K562 (cell line): ENCODE results near the gene TRIM38. TPM values are rescaled to one million over a fixed set of nuclear protein-coding genes. Genes with fewer than 3 reads are reported as not detected.

Experiments used
- BRD4 ChIP-seq: fragments of 200-600 bp; sonication (generic); IDR thresholded peaks from 2 replicates; pipeline ENCODE4 v1.6.1; 2017; ENCODE audit warnings: inconsistent platforms
- CREBBP ChIP-seq: IDR thresholded peaks from one replicate; pipeline ENCODE4 v1.6.1; 2012; ENCODE audit warnings: low read depth, mild to moderate bottlenecking, control low read depth, inconsistent platforms, low read length
- CREM ChIP-seq: IDR thresholded peaks from 2 replicates; pipeline ENCODE4 v1.6.1; 2014; ENCODE audit warnings: antibody characterized with exemption, low read depth
- CTCFL ChIP-seq: IDR thresholded peaks from 2 replicates; pipeline ENCODE4 v1.6.1; 2011; ENCODE audit warnings: borderline replicate concordance, low read depth, mild to moderate bottlenecking, moderate library complexity, low read length; ENCODE audit not compliant: insufficient read depth, poor library complexity, severe bottlenecking
- DLX4 ChIP-seq: fragments of 250-450 bp; sonication (Bioruptor Pico); IDR thresholded peaks from 2 replicates; pipeline ENCODE4 v1.6.1; 2021; ENCODE audit warnings: mild to moderate bottlenecking
- ETV6 ChIP-seq, 3 experiments: fragments of 150-350 bp in 1 of 3; sonication (generic) in 1 of 3; formaldehyde crosslinking in 1 of 3; IDR thresholded peaks; 2 replicates each; pipeline versions ENCODE4 v1.6.1 to v1.8.0; 2014 to 2022; ENCODE audit warnings: borderline replicate concordance in 2 of 3, low read depth in 2 of 3, antibody characterized with exemption in 1 of 3, low read length in 1 of 3, mild to moderate bottlenecking in 1 of 3, missing genetic modification reagents in 1 of 3
- HDAC2 ChIP-seq: fragments of 450-650 bp; IDR thresholded peaks from 2 replicates; pipeline ENCODE4 v1.6.1; 2016; ENCODE audit warnings: mild to moderate bottlenecking
- KDM4B ChIP-seq, 2 experiments: fragments of 450-650 bp in 1 of 2; sonication (generic) in 1 of 2; IDR thresholded peaks; 2 replicates each; pipeline ENCODE4 v1.6.1; 2016 to 2017; ENCODE audit warnings: borderline replicate concordance in 2 of 2, antibody characterized with exemption in 1 of 2, low read depth in 1 of 2, mild to moderate bottlenecking in 1 of 2
- KDM5B ChIP-seq: fragments of 200-600 bp; sonication (generic); IDR thresholded peaks from 2 replicates; pipeline ENCODE4 v1.6.1; 2012; ENCODE audit warnings: low read depth, mild to moderate bottlenecking, moderate library complexity, low read length, control low read depth, inconsistent platforms; ENCODE audit not compliant: insufficient replicate concordance
- KHSRP ChIP-seq: fragments of 450-650 bp; IDR thresholded peaks from 2 replicates; pipeline ENCODE4 v1.6.1; 2017
- MXI1 ChIP-seq: IDR thresholded peaks from 2 replicates; pipeline ENCODE4 v1.6.1; 2011; ENCODE audit warnings: low read depth, mild to moderate bottlenecking, improper control_type of control experiment, low read length
- OTX1 ChIP-seq: fragments of 450-650 bp; formaldehyde crosslinking; IDR thresholded peaks from 2 replicates; pipeline ENCODE4 v1.4.0; 2022; ENCODE audit warnings: mild to moderate bottlenecking
- SMARCA4 ChIP-seq: fragments of 450-650 bp; IDR thresholded peaks from 2 replicates; pipeline ENCODE4 v1.6.1; 2016
- YY1 ChIP-seq, 3 experiments: IDR thresholded peaks; 2 replicates each; pipeline ENCODE4 v1.6.1; 2011; ENCODE audit warnings: low read length in 2 of 3, mild to moderate bottlenecking in 2 of 3, moderate library complexity in 2 of 3, borderline replicate concordance in 1 of 3, control low read depth in 1 of 3, low read depth in 1 of 3; ENCODE audit not compliant: insufficient read depth in 3 of 3, insufficient replicate concordance in 2 of 3, control insufficient read depth in 1 of 3, insufficient read length in 1 of 3; ENCODE audit errors: extremely low read depth in 1 of 3
- ZBED1 ChIP-seq: IDR thresholded peaks from 2 replicates; pipeline ENCODE4 v1.6.1; 2014
- ZBTB11 ChIP-seq, 3 experiments: fragments of 200-800 bp in 1 of 3; fragments of 250-450 bp in 1 of 3; fragments of 450-650 bp in 1 of 3; sonication (Bioruptor Pico) in 1 of 3; sonication (Bioruptor generic) in 1 of 3; formaldehyde crosslinking in 1 of 3; IDR thresholded peaks; 2 replicates each; pipeline versions ENCODE4 v1.6.1 to v1.8.0; 2016 to 2022; ENCODE audit warnings: mild to moderate bottlenecking in 2 of 3, missing genetic modification characterization in 2 of 3, missing compliant biosample characterization in 1 of 3, moderate library complexity in 1 of 3
- ZNF395 ChIP-seq: fragments of 200-800 bp; sonication (Bioruptor generic); IDR thresholded peaks from 2 replicates; pipeline ENCODE4 v1.6.1; 2017; ENCODE audit warnings: missing genetic modification characterization, missing compliant biosample characterization
- ZNF444 ChIP-seq: fragments of 250-450 bp; sonication (Bioruptor Pico); IDR thresholded peaks from 2 replicates; pipeline ENCODE4 v1.4.0; 2020; ENCODE audit warnings: mild to moderate bottlenecking, moderate library complexity
- polyA plus RNA-seq, 8 experiments: library from polyadenylated mRNA; depleted of rRNA in 4 of 8; stranded (reverse) in 5 of 8; unstranded in 3 of 8; fragments of >200 nt; fragmentation: Nextera tagmentation in 2 of 8; fragmentation: Illumina TruSeq in 1 of 8; extraction: Ambion mirVana in 2 of 8; extraction: Trizol in 1 of 8; gene quantifications; 2 replicates each; pipeline versions ENCODE4 v1.2.1 to v1.2.3, GENCODE V29; 2011 to 2014; ENCODE audit warnings: inconsistent platforms in 1 of 8, missing spikeins in 1 of 8
- total RNA-seq, 7 experiments: library from RNA; depleted of rRNA in 6 of 7; stranded (reverse); fragments of >200 nt in 6 of 7; fragmentation: Illumina TruSeq in 2 of 7; extraction: Trizol in 2 of 7; gene quantifications; 2 replicates each; pipeline versions ENCODE4 v1.2.1 to v1.2.3, GENCODE V29; 2011 to 2021; ENCODE audit warnings: low replicate concordance in 1 of 7

Gene TRIM38
- total and polyA plus RNA-seq, 9 of the 15 experiments (the other 6 are each of a cell fraction or from before 2014, with no cell fraction given) = 1.7 to 6.7 (median 6.3) TPM

- TF ChIP-seq ZBTB11 (CRISPR knock-in tag; IDR thresholded peaks at IDR 0.05) = 0 out of 6 replicates have a peak, but pooled peaks of 1 of the 3 experiments have one; percentile 37
- TF ChIP-seq ZNF444 = no peak
- TF ChIP-seq DLX4 = peak; percentile 88
- TF ChIP-seq CREBBP = no peak
- TF ChIP-seq CREM = peak; percentile 77
- TF ChIP-seq MXI1 = peak; percentile 29
- TF ChIP-seq ZNF395 = peak; percentile 65; the same call in 1 of the 2 replicates
- TF ChIP-seq HDAC2 = peak; percentile 76; the same call in 1 of the 2 replicates
- TF ChIP-seq ZBED1 = peak; percentile 98
- TF ChIP-seq YY1 (IDR thresholded peaks at IDR 0.05; ENCODE audit: borderline replicate concordance in 1 of 3, control insufficient read depth in 1 of 3, extremely low read depth in 1 of 3, insufficient read depth in 3 of 3, insufficient read length in 1 of 3, insufficient replicate concordance in 2 of 3, low read depth in 1 of 3, low read length in 2 of 3) = peak in 2 of 3 experiments; percentile 53 to 79
- peak; percentile 96 for TF ChIP-seq OTX1
- no peak; the same call in 1 of the 2 replicates for TF ChIP-seq SMARCA4
- TF ChIP-seq KHSRP = 0 out of 2 replicates have a peak, but pooled peaks have one; percentile 54
- 0 out of 4 replicates have a peak, but pooled peaks of 1 of the 2 experiments have one; percentile 47 for TF ChIP-seq ETV6 (IDR thresholded peaks at IDR 0.05; ENCODE audit: borderline replicate concordance in 1 of 2, low read depth in 2 of 2, low read length in 1 of 2)
- TF ChIP-seq ETV6 (CRISPR knock-in tag; IDR thresholded peaks at IDR 0.05; ENCODE audit: borderline replicate concordance) = no peak
- peak; percentile 63; the same call in 1 of the 2 replicates for TF ChIP-seq BRD4
- no peak for TF ChIP-seq CTCFL
- peak; percentile 99 for TF ChIP-seq KDM5B
- TF ChIP-seq KDM4B (IDR thresholded peaks at IDR 0.05; ENCODE audit: borderline replicate concordance in 2 of 2, low read depth in 1 of 2) = peak in 1 of 2 experiments; percentile 92; a peak in 1 of 4 replicates
These were observed 64.4 kb downstream of the TRIM38 start (continued) for GRCh38 chr6:26026833-26027490.
